Right lobe of liver (tissue), 4 donors: ENCODE measurements around the gene RHOH.

Source experiments
- POLR2A ChIP-seq: fragments of 450-650 bp; IDR thresholded peaks from one replicate; pipeline ENCODE4 v1.6.1; 2017; ENCODE audit warnings: antibody characterized with exemption, mild to moderate bottlenecking
- TF ChIP-seq, protein P1 (sequence below), 4 donors: fragments of 200-600 bp in 3 of 4; fragments of 450-650 bp in 1 of 4; IDR thresholded peaks; one replicate each; pipeline versions ENCODE4 v1.5.1 to v1.8.0; 2016 to 2022; ENCODE audit warnings: antibody characterized with exemption in 4 of 4, mild to moderate bottlenecking in 2 of 4
- donor health status: DM: no; HTN: no; CAD: no.
- donor health status: DM: no; HTN: no; CAD: no.
- donor health status: DM: no; HTN: yes; CAD: no.

DNA sequence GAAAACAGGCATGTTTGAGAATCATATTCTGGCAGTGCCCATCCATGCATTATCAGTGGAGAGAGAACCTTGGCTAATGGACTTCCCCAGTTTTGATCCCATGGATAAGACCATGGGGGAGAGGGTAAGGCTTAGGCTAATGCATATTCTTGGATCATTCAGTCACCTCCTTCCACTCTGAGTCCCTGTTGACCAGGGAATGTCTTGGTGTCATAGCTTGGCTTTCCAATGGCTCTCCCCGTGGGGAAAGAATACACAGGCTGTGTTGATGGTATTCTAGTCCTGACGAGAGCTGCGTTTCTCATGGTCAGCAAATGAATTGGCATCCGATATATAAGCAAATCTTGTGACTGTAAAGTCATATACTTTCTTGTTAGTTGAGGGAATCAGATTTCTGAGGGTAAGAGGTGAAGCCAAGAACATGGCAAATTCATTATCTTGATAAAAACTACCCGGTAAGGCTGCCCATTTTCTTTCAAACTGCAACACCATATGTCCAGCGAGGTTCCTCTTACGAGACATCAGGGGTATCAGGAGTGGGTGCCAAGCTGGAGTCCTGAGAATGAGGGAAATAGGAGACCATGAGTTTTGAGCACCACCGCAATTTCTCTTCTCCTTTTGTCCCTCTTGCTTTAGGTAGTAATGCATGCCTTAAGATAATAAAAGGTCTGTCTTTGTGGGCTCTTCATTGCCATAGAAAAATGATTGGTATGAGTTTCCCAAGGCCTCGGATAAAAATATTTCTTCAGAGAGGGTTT lies 18.0 kb downstream of the RHOH start:
- TF ChIP-seq, protein P1, sequence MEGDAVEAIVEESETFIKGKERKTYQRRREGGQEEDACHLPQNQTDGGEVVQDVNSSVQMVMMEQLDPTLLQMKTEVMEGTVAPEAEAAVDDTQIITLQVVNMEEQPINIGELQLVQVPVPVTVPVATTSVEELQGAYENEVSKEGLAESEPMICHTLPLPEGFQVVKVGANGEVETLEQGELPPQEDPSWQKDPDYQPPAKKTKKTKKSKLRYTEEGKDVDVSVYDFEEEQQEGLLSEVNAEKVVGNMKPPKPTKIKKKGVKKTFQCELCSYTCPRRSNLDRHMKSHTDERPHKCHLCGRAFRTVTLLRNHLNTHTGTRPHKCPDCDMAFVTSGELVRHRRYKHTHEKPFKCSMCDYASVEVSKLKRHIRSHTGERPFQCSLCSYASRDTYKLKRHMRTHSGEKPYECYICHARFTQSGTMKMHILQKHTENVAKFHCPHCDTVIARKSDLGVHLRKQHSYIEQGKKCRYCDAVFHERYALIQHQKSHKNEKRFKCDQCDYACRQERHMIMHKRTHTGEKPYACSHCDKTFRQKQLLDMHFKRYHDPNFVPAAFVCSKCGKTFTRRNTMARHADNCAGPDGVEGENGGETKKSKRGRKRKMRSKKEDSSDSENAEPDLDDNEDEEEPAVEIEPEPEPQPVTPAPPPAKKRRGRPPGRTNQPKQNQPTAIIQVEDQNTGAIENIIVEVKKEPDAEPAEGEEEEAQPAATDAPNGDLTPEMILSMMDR (IDR thresholded peaks at IDR 0.05), result no peak
- no peak for TF ChIP-seq POLR2A
